HCT116 (cell line): Measurements from ENCODE around the gene LMBRD2. TPM values are rescaled to one million over a fixed set of nuclear protein-coding genes. Genes with fewer than 3 reads are reported as not detected.
"Not testable (repeated sequence)": the region's sequence is repeated elsewhere in the genome, so short reads cannot be mapped to it uniquely, and the experiment has no call there.

Experiments used
- ATAC-seq: fragments of 200-7000 bp; cut with Tn5 transposase; 2 replicates; pipeline ENCODE4 v1.9.1; 2020; ENCODE audit warnings: mild to moderate bottlenecking, moderate library complexity
- BruUV-seq: library from RNA; stranded (reverse); fragments of 400-500 nt; replicated peaks from 2 replicates; lab custom pipeline; 2021; lab: Mats Ljungman, UMichigan
- CTCF ChIA-PET: fragments of 300-600 bp; sonication (Branson Sonifier 250); formaldehyde crosslinking; loops from one replicate; lab custom pipeline; 2021; ENCODE audit warnings: antibody characterized with exemption; lab: Charles Lee
- POLR2A ChIA-PET: fragments of 300-600, 350-600 bp; sonication (Branson Sonifier 250); formaldehyde crosslinking; loops from one replicate; lab custom pipeline; 2021; ENCODE audit warnings: antibody characterized with exemption; lab: Charles Lee
- RAD21 ChIA-PET, 2 experiments: fragments of 300-600 bp; sonication (Branson Sonifier 250); formaldehyde crosslinking; loops; one replicate each; lab custom pipeline; 2023; ENCODE audit warnings: low total read pairs in 2 of 2; ENCODE audit not compliant: uncharacterized antibody in 2 of 2, unreplicated experiment in 2 of 2, low non-redundant PET in 1 of 2; lab: Charles Lee
- DNase-seq: peaks from one replicate; pipeline ENCODE4 v3.0.0-alpha.2; 2010; ENCODE audit warnings: low read depth, low spot score
- H2AFZ ChIP-seq: fragments of 200-600 bp; shearing (Covaris generic), sonication (generic); 2 replicates; pipeline ENCODE4 v1.6.1; 2017; ENCODE audit warnings: low read depth, mixed run types, mixed read lengths, antibody characterized with exemption, low read length; ENCODE audit not compliant: poor library complexity, severe bottlenecking
- H3K27ac ChIP-seq: 2 replicates; pipeline ENCODE4 v1.5.1; 2012; ENCODE audit warnings: low read depth, low read length
- H3K27me3 ChIP-seq: fragments of 200-600 bp; sonication (generic); 2 replicates; pipeline ENCODE4 v1.6.1; 2016; ENCODE audit warnings: mixed run types, low read length, mixed read lengths; ENCODE audit not compliant: insufficient read depth
- H3K36me3 ChIP-seq, 2 experiments: fragments of 200-500 bp in 1 of 2; fragments of 200-600 bp in 1 of 2; sonication (Bioruptor generic) in 1 of 2; sonication (generic) in 1 of 2; 2 replicates each; pipeline versions ENCODE4 v1.5.1 to v1.6.1; 2014 to 2016; ENCODE audit warnings: low read length in 2 of 2, inconsistent platforms in 1 of 2, mixed read lengths in 1 of 2, mixed run types in 1 of 2; ENCODE audit not compliant: insufficient read depth in 2 of 2, control insufficient read depth in 1 of 2
- H3K4me1 ChIP-seq, 2 experiments: fragments of 200-600 bp in 1 of 2; sonication (generic) in 1 of 2; 2 replicates each; pipeline versions ENCODE4 v1.5.1 to v1.6.1; 2012 to 2017; ENCODE audit warnings: low read length in 2 of 2, inconsistent platforms in 1 of 2, mild to moderate bottlenecking in 1 of 2, mixed read lengths in 1 of 2, mixed run types in 1 of 2, moderate library complexity in 1 of 2; ENCODE audit not compliant: insufficient read depth in 2 of 2, control insufficient read depth in 1 of 2
- H3K4me2 ChIP-seq: fragments of 200-600 bp; sonication (generic); 2 replicates; pipeline ENCODE4 v1.6.1; 2017; ENCODE audit warnings: mixed run types, low read length, mixed read lengths
- H3K4me3 ChIP-seq, 2 experiments: fragments of 200-600 bp in 1 of 2; sonication (generic) in 1 of 2; replicated peaks in 1 of 2; 2 replicates each; pipeline ENCODE4 v1.5.1; 2011 to 2016; ENCODE audit warnings: low read length in 2 of 2, control low read depth in 1 of 2, low read depth in 1 of 2, mild to moderate bottlenecking in 1 of 2, mixed read lengths in 1 of 2, mixed run types in 1 of 2
- H3K79me2 ChIP-seq: fragments of 200-600 bp; sonication (generic); 2 replicates; pipeline ENCODE4 v1.6.1; 2017; ENCODE audit warnings: mild to moderate bottlenecking, mixed run types, low read length, moderate library complexity, mixed read lengths; ENCODE audit not compliant: insufficient read depth
- H3K9ac ChIP-seq: fragments of 200-600 bp; sonication (generic); 2 replicates; pipeline ENCODE4 v1.6.1; 2016; ENCODE audit warnings: low read length, mixed read lengths
- H3K9me2 ChIP-seq: fragments of 200-600 bp; sonication (generic), shearing (Covaris generic); 2 replicates; pipeline ENCODE4 v1.6.1; 2017; ENCODE audit warnings: mixed run types, mild to moderate bottlenecking, moderate library complexity; ENCODE audit not compliant: insufficient read depth
- H3K9me3 ChIP-seq, 2 experiments: fragments of 200-500 bp in 1 of 2; fragments of 200-600 bp in 1 of 2; sonication (Bioruptor generic) in 1 of 2; sonication (generic) in 1 of 2; 2 replicates each; pipeline ENCODE4 v1.6.1; 2014 to 2017; ENCODE audit warnings: low read length in 2 of 2, mixed read lengths in 2 of 2, inconsistent platforms in 1 of 2, low read depth in 1 of 2, mild to moderate bottlenecking in 1 of 2, mixed run types in 1 of 2, moderate library complexity in 1 of 2; ENCODE audit not compliant: control insufficient read depth in 1 of 2, insufficient read depth in 1 of 2
- H4K20me1 ChIP-seq: fragments of 200-600 bp; sonication (generic), shearing (Covaris generic); 2 replicates; pipeline ENCODE4 v1.6.1; 2017; ENCODE audit warnings: mixed run types, mild to moderate bottlenecking, moderate library complexity; ENCODE audit not compliant: insufficient read depth
- FOSL1 ChIP-seq: IDR thresholded peaks from 2 replicates; pipeline ENCODE4 v1.6.1; 2012; ENCODE audit warnings: low read depth
- intact Hi-C: fragments of 100-400 bp; cut with micrococcal nuclease; formaldehyde crosslinking; loops from 2 replicates; pipeline ENCODE4 v1.10.0; 2022
- total RNA-seq: library from RNA; stranded (reverse); gene quantifications from one replicate; pipeline ENCODE4 v1.2.1, GENCODE V29; 2021; ENCODE audit not compliant: unreplicated experiment
- TF ChIP-seq, protein P1 (sequence below), 3 experiments: fragments of 200-600 bp in 1 of 3; sonication (generic) in 1 of 3; IDR thresholded peaks in 2 of 3; conservative IDR thresholded peaks in 1 of 3; 2 replicates each; pipeline ENCODE4 v1.5.1; 2012 to 2017; ENCODE audit warnings: low read depth in 2 of 3, low read length in 2 of 3, antibody characterized with exemption in 1 of 3, borderline replicate concordance in 1 of 3, control low read depth in 1 of 3, mild to moderate bottlenecking in 1 of 3, mixed read lengths in 1 of 3, mixed run types in 1 of 3, moderate library complexity in 1 of 3; ENCODE audit not compliant: insufficient read depth in 1 of 3

The LMBRD2 gene
- total RNA-seq, 1 experiment from 2014 or later: 1.1 TPM

DNA sequence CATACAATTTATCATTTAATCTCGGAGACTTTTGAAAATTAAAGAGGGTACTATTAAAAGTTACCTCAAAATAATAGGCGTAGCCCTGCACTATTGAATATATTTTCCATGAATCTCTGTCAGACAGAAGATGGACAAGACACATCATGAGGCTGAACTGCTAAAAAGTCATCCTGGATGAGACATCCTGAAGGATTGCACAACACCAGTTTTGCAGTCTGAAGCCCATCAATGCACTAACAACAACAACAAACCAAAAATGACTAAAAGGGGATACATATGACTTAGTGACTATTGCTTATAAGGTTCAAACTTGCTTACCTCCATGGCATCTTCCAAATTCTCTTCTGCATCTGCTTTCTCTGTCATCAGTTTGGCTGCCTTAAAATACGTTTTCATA, 15.7 kb downstream of the LMBRD2 start:
- Histone ChIP-seq H3K4me2 (no peak overlapping the region), H3K9me2 (no peaks in the 10 kb centered on the region), H2AFZ (no peak overlapping the region), H3K27me3 (no peaks in the 10 kb centered on the region), H3K36me3 (no peaks in the 10 kb centered on the region), H3K9ac (no peak overlapping the region), H3K4me1 (no peaks in the 10 kb centered on the region), H3K4me3 (no peak overlapping the region), H3K9me3 (no peaks in the 10 kb centered on the region), H3K27ac (no peak overlapping the region), H4K20me1 (no peaks in the 10 kb centered on the region), H3K79me2 (no peaks in the 10 kb centered on the region)
- POLR2A ChIA-PET: no interaction called here
- DNase-seq (no peak), ATAC-seq (no peak)
- RAD21 ChIA-PET: no interaction called here
- CTCF ChIA-PET: no interaction called here
- TF ChIP-seq, protein P1, sequence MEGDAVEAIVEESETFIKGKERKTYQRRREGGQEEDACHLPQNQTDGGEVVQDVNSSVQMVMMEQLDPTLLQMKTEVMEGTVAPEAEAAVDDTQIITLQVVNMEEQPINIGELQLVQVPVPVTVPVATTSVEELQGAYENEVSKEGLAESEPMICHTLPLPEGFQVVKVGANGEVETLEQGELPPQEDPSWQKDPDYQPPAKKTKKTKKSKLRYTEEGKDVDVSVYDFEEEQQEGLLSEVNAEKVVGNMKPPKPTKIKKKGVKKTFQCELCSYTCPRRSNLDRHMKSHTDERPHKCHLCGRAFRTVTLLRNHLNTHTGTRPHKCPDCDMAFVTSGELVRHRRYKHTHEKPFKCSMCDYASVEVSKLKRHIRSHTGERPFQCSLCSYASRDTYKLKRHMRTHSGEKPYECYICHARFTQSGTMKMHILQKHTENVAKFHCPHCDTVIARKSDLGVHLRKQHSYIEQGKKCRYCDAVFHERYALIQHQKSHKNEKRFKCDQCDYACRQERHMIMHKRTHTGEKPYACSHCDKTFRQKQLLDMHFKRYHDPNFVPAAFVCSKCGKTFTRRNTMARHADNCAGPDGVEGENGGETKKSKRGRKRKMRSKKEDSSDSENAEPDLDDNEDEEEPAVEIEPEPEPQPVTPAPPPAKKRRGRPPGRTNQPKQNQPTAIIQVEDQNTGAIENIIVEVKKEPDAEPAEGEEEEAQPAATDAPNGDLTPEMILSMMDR (IDR thresholded peaks at IDR 0.05 in 2 of 3, conservative IDR thresholded peaks at IDR 0.05 in 1 of 3; ENCODE audit: borderline replicate concordance in 1 of 3, insufficient read depth in 1 of 3, low read depth in 2 of 3, low read length in 2 of 3): no peak
- TF ChIP-seq FOSL1: no peak
- no TSS peak for BruUV-seq
- intact Hi-C loops: no loop called here

DNA sequence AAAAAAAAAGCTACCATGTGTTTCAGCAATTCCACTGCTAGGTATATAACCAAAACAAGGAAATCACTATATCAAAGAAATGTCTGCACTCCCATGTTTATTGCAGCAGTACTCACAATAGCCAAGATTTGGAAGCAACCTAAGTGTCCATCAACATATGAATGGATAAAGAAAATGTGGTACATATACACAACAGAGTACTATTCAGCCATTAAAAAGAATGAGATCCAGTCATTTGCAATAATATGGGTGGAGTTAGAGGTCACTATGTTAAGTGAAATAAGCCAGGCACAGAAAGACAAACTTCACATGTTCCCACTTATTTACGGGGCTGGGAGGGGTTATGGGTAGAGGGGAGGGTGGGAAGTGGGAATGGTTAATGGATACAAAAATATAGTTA, 18.7 kb downstream of the LMBRD2 start:
- BruUV-seq, H3K27ac ChIP-seq, RAD21 ChIA-PET, ATAC-seq, H3K4me2 ChIP-seq, CTCF ChIA-PET, POLR2A ChIA-PET, intact Hi-C loops, H3K36me3 ChIP-seq, H4K20me1 ChIP-seq, H3K79me2 ChIP-seq, H3K9ac ChIP-seq, H3K9me2 ChIP-seq, H3K4me3 ChIP-seq, H2AFZ ChIP-seq, H3K27me3 ChIP-seq, H3K9me3 ChIP-seq, DNase-seq, H3K4me1 ChIP-seq: not testable (repeated sequence)

DNA sequence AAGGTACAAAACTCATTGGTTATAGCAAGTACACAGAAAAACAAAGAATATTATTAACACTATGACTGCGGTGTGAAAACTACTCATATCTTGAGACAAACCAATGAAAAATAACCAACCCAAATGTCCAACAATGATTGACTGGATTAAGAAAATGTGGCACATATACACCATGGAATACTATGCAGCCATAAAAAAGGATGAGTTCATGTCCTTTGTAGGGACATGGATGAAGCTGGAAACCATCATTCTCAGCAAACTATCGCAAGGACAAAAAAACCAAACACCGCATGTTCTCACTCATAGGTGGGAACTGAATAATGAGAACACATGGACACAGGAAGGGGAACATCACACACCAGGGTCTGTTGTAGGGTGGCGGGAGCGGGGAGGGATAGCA, 22.0 kb downstream of the LMBRD2 start:
- H3K27me3 ChIP-seq, BruUV-seq, H3K9me2 ChIP-seq, H3K36me3 ChIP-seq, H3K4me1 ChIP-seq, POLR2A ChIA-PET, intact Hi-C loops, H3K9me3 ChIP-seq, H3K79me2 ChIP-seq, H3K27ac ChIP-seq, RAD21 ChIA-PET, CTCF ChIA-PET, H2AFZ ChIP-seq, DNase-seq, H3K9ac ChIP-seq, H4K20me1 ChIP-seq, H3K4me2 ChIP-seq, ATAC-seq, H3K4me3 ChIP-seq: not testable (repeated sequence)
